Measurements from ENCODE around the gene PKD1L1. TPM values are rescaled to one million over a fixed set of nuclear protein-coding genes. Genes with fewer than 3 reads are reported as not detected.

Gene PKD1L1
- total RNA-seq, 1 donor from 2014 or later = 0.05 TPM

- peaks cover 5% of the 10 kb centered on the region for H3K27me3 Mint-ChIP-seq (ENCODE audit: unreplicated experiment)
- H3K36me3 Mint-ChIP-seq (ENCODE audit: unreplicated experiment) = no peaks in the 10 kb centered on the region
These were observed 69.6 kb downstream of the PKD1L1 start for GRCh38 chr7:47878662-47879061.

DNA sequence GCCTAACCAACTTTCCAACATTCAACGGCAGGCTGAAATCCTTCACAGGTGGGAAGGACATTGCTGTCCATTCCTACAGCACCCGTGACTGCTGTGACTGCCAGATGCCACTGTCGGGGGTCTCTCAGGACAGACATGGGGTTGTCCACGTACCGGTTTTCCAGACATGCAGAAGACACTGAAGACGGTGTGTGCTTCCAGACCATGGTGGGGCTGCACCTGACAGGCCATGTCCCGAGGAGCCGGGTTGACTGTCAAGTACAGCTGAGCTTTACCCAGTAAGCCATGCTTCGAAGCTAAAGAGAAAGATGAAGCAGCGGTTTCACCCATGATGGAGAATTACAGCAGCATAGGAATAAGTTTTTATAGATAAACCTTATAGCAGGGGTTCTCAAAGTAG is 70.9 kb downstream of the PKD1L1 start:
- H3K27ac Mint-ChIP-seq (ENCODE audit: unreplicated experiment) = no peak overlapping the region
- peaks cover 5% of the 10 kb centered on the region for H3K27me3 Mint-ChIP-seq (ENCODE audit: unreplicated experiment)
- H3K36me3 Mint-ChIP-seq (ENCODE audit: unreplicated experiment) = no peaks in the 10 kb centered on the region
- H3K9me3 Mint-ChIP-seq (ENCODE audit: unreplicated experiment) = no peaks in the 10 kb centered on the region
- peaks cover 6% of the 10 kb centered on the region for H3K4me1 Mint-ChIP-seq (ENCODE audit: unreplicated experiment)
- no peak for TF ChIP-seq CTCF (IDR thresholded peaks at IDR 0.05)
- H3K4me3 Mint-ChIP-seq (ENCODE audit: unreplicated experiment) = no peak overlapping the region
- peak; percentile 79 for DNase-seq (ENCODE audit: extremely low spot score, unreplicated experiment)

More at GRCh38 chr7:47878662-47879061, 69.6 kb downstream of the PKD1L1 start:
- Mint-ChIP-seq H3K4me1 (ENCODE audit: unreplicated experiment) (peaks cover 4% of the 10 kb centered on the region), H3K27ac (ENCODE audit: unreplicated experiment) (no peak overlapping the region), H3K4me3 (ENCODE audit: unreplicated experiment) (no peak overlapping the region), H3K9me3 (ENCODE audit: unreplicated experiment) (no peaks in the 10 kb centered on the region)
- no peak for TF ChIP-seq CTCF (IDR thresholded peaks at IDR 0.05)
- DNase-seq (ENCODE audit: extremely low spot score, unreplicated experiment) = peak; percentile 65

- H3K27me3 Mint-ChIP-seq (ENCODE audit: unreplicated experiment) = no peaks in the 10 kb centered on the region
- H3K9me3 Mint-ChIP-seq (ENCODE audit: unreplicated experiment) = no peaks in the 10 kb centered on the region
- peak; percentile 49 for DNase-seq (ENCODE audit: extremely low spot score, unreplicated experiment)
- H3K36me3 Mint-ChIP-seq (ENCODE audit: unreplicated experiment) = no peaks in the 10 kb centered on the region
- H3K4me3 Mint-ChIP-seq (ENCODE audit: unreplicated experiment) = no peak overlapping the region
- H3K27ac Mint-ChIP-seq (ENCODE audit: unreplicated experiment) = no peak overlapping the region
- H3K4me1 Mint-ChIP-seq (ENCODE audit: unreplicated experiment) = peaks cover 6% of the 10 kb centered on the region
- no peak for TF ChIP-seq CTCF (IDR thresholded peaks at IDR 0.05)
These were observed 72.1 kb downstream of the PKD1L1 start for GRCh38 chr7:47875998-47876744.

GRCh38 chr7:47875406-47875805 is 72.9 kb downstream of the PKD1L1 start:
- H3K4me1 Mint-ChIP-seq (ENCODE audit: unreplicated experiment) = peaks cover 6% of the 10 kb centered on the region
- no peaks in the 10 kb centered on the region for H3K36me3 Mint-ChIP-seq (ENCODE audit: unreplicated experiment)
- H3K4me3 Mint-ChIP-seq (ENCODE audit: unreplicated experiment) = no peak overlapping the region
- H3K9me3 Mint-ChIP-seq (ENCODE audit: unreplicated experiment) = peaks cover under 1% of the 10 kb centered on the region
- no peak overlapping the region for H3K27ac Mint-ChIP-seq (ENCODE audit: unreplicated experiment)
- TF ChIP-seq CTCF (IDR thresholded peaks at IDR 0.05) = no peak
- no peak for DNase-seq (ENCODE audit: extremely low spot score, unreplicated experiment)
- no peaks in the 10 kb centered on the region for H3K27me3 Mint-ChIP-seq (ENCODE audit: unreplicated experiment)

DNA sequence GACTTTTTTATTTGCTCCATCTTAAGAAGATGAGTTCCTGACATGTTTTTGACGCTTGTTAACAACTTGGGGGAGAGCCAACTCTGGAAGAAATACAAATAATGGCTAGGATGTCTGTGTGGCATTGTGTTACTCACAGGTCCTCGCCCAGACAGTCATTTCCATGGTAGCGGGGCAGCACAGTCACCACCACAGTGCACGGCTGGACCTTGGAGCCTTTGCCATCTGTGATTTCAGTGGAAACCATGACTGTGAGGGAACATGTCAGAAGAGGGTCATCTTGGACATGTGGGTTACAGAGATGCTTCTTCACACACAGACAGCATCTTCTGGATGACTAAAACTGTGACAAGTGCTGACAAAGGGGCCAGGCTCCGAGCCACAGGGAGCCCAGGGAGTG is 74.5 kb downstream of the PKD1L1 start:
- Mint-ChIP-seq H3K4me3 (ENCODE audit: unreplicated experiment) (no peak overlapping the region), H3K27me3 (ENCODE audit: unreplicated experiment) (no peaks in the 10 kb centered on the region), H3K9me3 (ENCODE audit: unreplicated experiment) (peaks cover 6% of the 10 kb centered on the region), H3K4me1 (ENCODE audit: unreplicated experiment) (peaks cover 6% of the 10 kb centered on the region), H3K27ac (ENCODE audit: unreplicated experiment) (no peak overlapping the region), H3K36me3 (ENCODE audit: unreplicated experiment) (no peaks in the 10 kb centered on the region)
- TF ChIP-seq CTCF (IDR thresholded peaks at IDR 0.05) = no peak
- DNase-seq (ENCODE audit: extremely low spot score, unreplicated experiment) = peak; percentile 62
